GM18951 (cell line): ENCODE data around the gene HSCB.
"Not testable (repeated sequence)": the region's sequence is repeated elsewhere in the genome, so short reads cannot be mapped to it uniquely, and the experiment has no call there.

Experiments
- POLR2A ChIP-seq: IDR thresholded peaks from 4 replicates; pipeline ENCODE4 v1.6.1; 2011; ENCODE audit warnings: mild to moderate bottlenecking; ENCODE audit not compliant: insufficient read length, insufficient read depth; ENCODE audit errors: extremely low read depth
- in situ Hi-C: fragments of 300-500 bp; cut with MboI; formaldehyde crosslinking; loops from one replicate; pipeline ENCODE4 v1.12.0; 2022; ENCODE audit warnings: low sequenced_read_pairs, mixed read lengths, inconsistent platforms; ENCODE audit not compliant: unreplicated experiment

HSCB gene

GRCh38 chr22:28741785-28742561, at the start of gene HSCB, which contains the start of gene CHEK2:
Gene HSCB (plus strand): TSS chr22:28742039. CDS start chr22:28742096, 57 bp downstream.
Gene CHEK2 (minus strand): TSS chr22:28741820. CDS start chr22:28734721, 7,099 bp downstream.
- peak; percentile 76 for TF ChIP-seq POLR2A
- in situ Hi-C loops = no loop called here

- in situ Hi-C loops = not testable (repeated sequence)
Observed at GRCh38 chr22:28693041-28693760, 48.6 kb upstream of the HSCB start.

- in situ Hi-C loops = no loop called here
- TF ChIP-seq POLR2A = no peak
Observed at GRCh38 chr22:28702891-28703290, 38.9 kb upstream of the HSCB start.

GRCh38 chr22:28703436-28703835, 38.4 kb upstream of the HSCB start:
- in situ Hi-C loops = no loop called here
- no peak for TF ChIP-seq POLR2A

GRCh38 chr22:28706845-28707244, 35.0 kb upstream of the HSCB start:
- in situ Hi-C loops = no loop called here
- no peak for TF ChIP-seq POLR2A

GRCh38 chr22:28710107-28710506, 31.7 kb upstream of the HSCB start:
- in situ Hi-C loops = no loop called here
- TF ChIP-seq POLR2A = no peak

- in situ Hi-C loops = no loop called here
- TF ChIP-seq POLR2A = no peak
Observed at GRCh38 chr22:28710576-28711191, 31.2 kb upstream of the HSCB start.

- no peak for TF ChIP-seq POLR2A
- in situ Hi-C loops = no loop called here
Observed at GRCh38 chr22:28711341-28711740, 30.5 kb upstream of the HSCB start.

- TF ChIP-seq POLR2A = no peak
- in situ Hi-C loops = no loop called here
Observed at GRCh38 chr22:28711820-28712777, 29.7 kb upstream of the HSCB start.

GRCh38 chr22:28714043-28714628, 27.7 kb upstream of the HSCB start:
- in situ Hi-C loops = no loop called here
- TF ChIP-seq POLR2A = no peak

- TF ChIP-seq POLR2A = no peak
- in situ Hi-C loops = no loop called here
Observed at GRCh38 chr22:28715611-28716010, 26.2 kb upstream of the HSCB start.

- no peak for TF ChIP-seq POLR2A
- in situ Hi-C loops = no loop called here
Observed at GRCh38 chr22:28716686-28717085, 25.2 kb upstream of the HSCB start.
